Measurements from ENCODE around the gene PAPSS2. TPM values are rescaled to one million over a fixed set of nuclear protein-coding genes. Genes with fewer than 3 reads are reported as not detected.

Gene PAPSS2
- total RNA-seq, 1 donor from 2014 or later: 8.9 TPM

DNA sequence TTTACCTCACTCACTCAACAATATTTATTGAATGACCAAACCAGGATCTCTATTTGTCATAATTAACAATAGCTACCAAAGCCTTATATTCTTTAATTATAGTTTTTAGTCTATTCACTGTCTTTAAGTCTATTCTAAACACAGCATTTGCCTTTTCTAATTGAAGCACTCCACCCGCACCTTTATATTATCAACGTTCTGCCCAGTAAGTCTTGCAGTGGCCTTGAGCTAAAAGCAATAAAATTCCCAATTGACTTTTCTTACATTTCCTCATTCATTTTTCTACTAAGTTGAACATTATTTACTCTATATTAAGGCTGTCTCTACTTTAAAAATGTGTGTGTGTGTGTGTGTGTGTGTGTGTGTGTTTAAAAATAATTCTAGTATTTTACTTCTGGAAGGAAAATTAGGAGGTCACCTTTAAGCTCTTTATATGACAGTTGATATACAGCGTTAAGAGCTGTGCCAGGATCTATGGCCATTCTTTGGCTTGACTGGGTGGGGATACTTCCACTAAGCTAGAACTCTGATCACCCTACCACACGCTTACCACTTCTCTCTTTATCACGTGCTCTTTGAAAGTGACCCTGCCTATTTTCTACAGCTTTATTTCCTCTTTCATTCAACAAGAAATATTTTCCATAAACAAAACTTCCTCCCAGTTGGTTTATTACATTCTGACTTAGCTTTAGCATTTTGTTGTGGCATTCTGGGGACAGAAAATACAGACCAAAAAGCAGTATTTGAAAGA lies 8.8 kb downstream of the PAPSS2 start:
- H3K4me3 ChIP-seq (ENCODE audit: low read length in 3 of 3): no peak overlapping the region
- H3K27me3 ChIP-seq (ENCODE audit: control insufficient read depth in 3 of 3, insufficient read depth in 3 of 3, low read length in 3 of 3): peaks cover 0 to 2% (median 0%) of the 10 kb centered on the region in 3 donors
- H3K9me3 ChIP-seq (ENCODE audit: control insufficient read depth in 3 of 3, low read length in 3 of 3): no peaks in the 10 kb centered on the region
- no peaks in the 10 kb centered on the region for H3K36me3 ChIP-seq (ENCODE audit: control insufficient read depth in 3 of 3, insufficient read depth in 3 of 3, low read length in 3 of 3)
- H3K4me1 ChIP-seq (ENCODE audit: control insufficient read depth in 3 of 3, insufficient read depth in 3 of 3, low read length in 3 of 3): no peaks in the 10 kb centered on the region
- no peak overlapping the region for H3K9ac ChIP-seq (ENCODE audit: low read depth in 1 of 3, low read length in 3 of 3)
- no peak overlapping the region for H3K27ac ChIP-seq (ENCODE audit: low read depth, low read length)

DNA sequence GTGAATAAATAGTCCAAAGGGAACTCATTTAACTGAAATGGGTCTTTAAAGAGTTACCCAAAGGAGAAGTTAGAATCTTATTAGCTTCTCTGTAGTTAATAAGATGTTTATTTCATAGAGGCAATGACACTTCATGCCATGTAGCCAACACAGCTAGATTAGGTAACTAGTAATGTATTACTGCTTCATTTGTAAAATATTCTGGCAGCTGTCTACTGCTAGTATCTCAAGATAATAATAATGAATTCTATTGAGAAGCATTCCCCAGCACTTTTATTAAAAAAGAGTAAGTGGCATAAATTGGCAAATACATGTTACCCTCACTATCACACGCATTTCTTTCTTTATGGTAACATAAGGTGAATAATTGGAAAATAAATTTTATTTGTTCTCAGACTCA lies 10.1 kb downstream of the PAPSS2 start:
- Histone ChIP-seq H3K27me3 (ENCODE audit: control insufficient read depth in 3 of 3, insufficient read depth in 3 of 3, low read length in 3 of 3) (no peaks in the 10 kb centered on the region), H3K27ac (ENCODE audit: low read depth, low read length) (no peak overlapping the region), H3K4me3 (ENCODE audit: low read length in 3 of 3) (no peak overlapping the region), H3K9me3 (ENCODE audit: control insufficient read depth in 3 of 3, low read length in 3 of 3) (no peaks in the 10 kb centered on the region), H3K4me1 (ENCODE audit: control insufficient read depth in 3 of 3, insufficient read depth in 3 of 3, low read length in 3 of 3) (no peaks in the 10 kb centered on the region), H3K9ac (ENCODE audit: low read depth in 1 of 3, low read length in 3 of 3) (no peak overlapping the region), H3K36me3 (ENCODE audit: control insufficient read depth in 3 of 3, insufficient read depth in 3 of 3, low read length in 3 of 3) (no peaks in the 10 kb centered on the region)

DNA sequence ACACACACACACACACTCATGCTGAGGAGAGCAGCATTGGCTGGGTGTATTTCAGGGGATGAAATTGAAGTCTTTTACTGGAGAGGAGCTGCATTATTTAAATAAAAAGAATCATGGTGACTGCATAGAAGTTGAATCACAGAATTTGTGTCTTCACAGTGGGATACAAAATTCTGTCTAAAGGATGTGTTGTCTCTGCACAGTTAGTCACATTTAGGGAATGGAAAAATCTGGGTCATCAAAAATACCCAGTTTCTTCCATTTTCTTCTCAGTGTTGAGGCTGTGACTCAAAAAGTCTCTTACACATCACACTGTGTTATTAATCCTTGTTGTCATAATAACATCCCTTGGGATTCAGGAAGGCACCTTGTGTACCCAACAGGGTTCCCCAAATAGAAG lies 10.9 kb downstream of the PAPSS2 start:
- H3K27me3 ChIP-seq (ENCODE audit: control insufficient read depth in 3 of 3, insufficient read depth in 3 of 3, low read length in 3 of 3): no peaks in the 10 kb centered on the region
- H3K27ac ChIP-seq (ENCODE audit: low read depth, low read length): no peak overlapping the region
- H3K36me3 ChIP-seq (ENCODE audit: control insufficient read depth in 3 of 3, insufficient read depth in 3 of 3, low read length in 3 of 3): no peaks in the 10 kb centered on the region
- no peaks in the 10 kb centered on the region for H3K9me3 ChIP-seq (ENCODE audit: control insufficient read depth in 3 of 3, low read length in 3 of 3)
- H3K4me3 ChIP-seq (ENCODE audit: low read length in 3 of 3): no peak overlapping the region
- no peaks in the 10 kb centered on the region for H3K4me1 ChIP-seq (ENCODE audit: control insufficient read depth in 3 of 3, insufficient read depth in 3 of 3, low read length in 3 of 3)
- H3K9ac ChIP-seq (ENCODE audit: low read depth in 1 of 3, low read length in 3 of 3): no peak overlapping the region

DNA sequence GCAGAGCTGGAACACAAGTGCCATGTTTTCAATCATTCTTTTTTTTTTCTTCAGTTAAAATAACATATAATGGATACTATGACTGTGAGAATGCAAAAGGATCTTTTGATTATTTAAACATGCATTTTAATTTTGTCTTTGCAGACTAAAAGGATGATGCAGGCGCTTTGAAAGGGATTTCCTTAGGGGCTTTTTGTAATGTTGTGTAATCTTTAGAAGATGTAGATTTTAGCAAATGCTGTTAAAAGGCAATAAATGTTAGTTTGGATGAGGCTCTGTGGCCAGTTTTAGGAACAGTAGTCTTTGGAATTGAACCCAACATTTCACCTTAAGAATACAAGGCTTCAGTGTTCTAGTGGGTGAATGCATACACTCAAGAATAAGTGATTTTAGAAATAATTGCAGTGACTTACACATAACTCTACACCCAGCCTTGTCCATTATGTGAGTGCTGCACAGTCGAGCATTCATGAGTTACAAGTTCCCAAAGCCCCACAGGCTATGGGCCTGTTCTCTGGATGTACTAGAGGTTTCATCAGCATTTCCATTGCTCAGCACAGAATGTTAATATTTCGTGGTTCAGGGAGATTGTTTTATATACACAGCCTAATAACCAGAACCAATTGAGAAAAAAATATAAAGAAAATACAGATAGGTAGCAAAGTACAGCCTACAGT lies 11.6 kb downstream of the PAPSS2 start:
- H3K4me3 ChIP-seq (ENCODE audit: low read length in 3 of 3): no peak overlapping the region
- no peaks in the 10 kb centered on the region for H3K27me3 ChIP-seq (ENCODE audit: control insufficient read depth in 3 of 3, insufficient read depth in 3 of 3, low read length in 3 of 3)
- no peaks in the 10 kb centered on the region for H3K9me3 ChIP-seq (ENCODE audit: control insufficient read depth in 3 of 3, low read length in 3 of 3)
- H3K9ac ChIP-seq (ENCODE audit: low read depth in 1 of 3, low read length in 3 of 3): no peak overlapping the region
- H3K27ac ChIP-seq (ENCODE audit: low read depth, low read length): no peak overlapping the region
- no peaks in the 10 kb centered on the region for H3K36me3 ChIP-seq (ENCODE audit: control insufficient read depth in 3 of 3, insufficient read depth in 3 of 3, low read length in 3 of 3)
- H3K4me1 ChIP-seq (ENCODE audit: control insufficient read depth in 3 of 3, insufficient read depth in 3 of 3, low read length in 3 of 3): no peaks in the 10 kb centered on the region

DNA sequence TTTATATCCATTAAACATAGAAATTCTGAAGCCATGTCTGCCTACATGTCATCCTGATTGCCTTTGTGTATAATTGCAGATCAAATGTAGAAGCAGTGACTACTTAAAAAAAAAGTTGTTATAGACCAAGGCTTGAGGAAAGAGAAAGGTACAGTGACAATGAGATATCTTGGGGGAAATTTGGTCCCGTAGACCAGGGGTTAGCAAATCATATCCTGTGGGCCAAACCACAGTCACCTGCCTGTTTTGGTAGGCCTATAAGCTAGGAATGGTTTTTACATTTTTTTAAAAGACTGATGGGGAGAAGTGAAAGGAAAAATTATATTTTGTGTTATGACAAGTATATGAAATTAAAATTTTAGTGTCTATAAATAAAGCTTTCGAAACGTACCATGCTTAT lies 12.9 kb downstream of the PAPSS2 start:
- Histone ChIP-seq H3K27me3 (ENCODE audit: control insufficient read depth in 3 of 3, insufficient read depth in 3 of 3, low read length in 3 of 3) (no peaks in the 10 kb centered on the region), H3K36me3 (ENCODE audit: control insufficient read depth in 3 of 3, insufficient read depth in 3 of 3, low read length in 3 of 3) (no peaks in the 10 kb centered on the region), H3K4me3 (ENCODE audit: low read length in 3 of 3) (no peak overlapping the region), H3K9me3 (ENCODE audit: control insufficient read depth in 3 of 3, low read length in 3 of 3) (no peaks in the 10 kb centered on the region), H3K4me1 (ENCODE audit: control insufficient read depth in 3 of 3, insufficient read depth in 3 of 3, low read length in 3 of 3) (no peaks in the 10 kb centered on the region), H3K9ac (ENCODE audit: low read depth in 1 of 3, low read length in 3 of 3) (no peak overlapping the region), H3K27ac (ENCODE audit: low read depth, low read length) (no peak overlapping the region)

DNA sequence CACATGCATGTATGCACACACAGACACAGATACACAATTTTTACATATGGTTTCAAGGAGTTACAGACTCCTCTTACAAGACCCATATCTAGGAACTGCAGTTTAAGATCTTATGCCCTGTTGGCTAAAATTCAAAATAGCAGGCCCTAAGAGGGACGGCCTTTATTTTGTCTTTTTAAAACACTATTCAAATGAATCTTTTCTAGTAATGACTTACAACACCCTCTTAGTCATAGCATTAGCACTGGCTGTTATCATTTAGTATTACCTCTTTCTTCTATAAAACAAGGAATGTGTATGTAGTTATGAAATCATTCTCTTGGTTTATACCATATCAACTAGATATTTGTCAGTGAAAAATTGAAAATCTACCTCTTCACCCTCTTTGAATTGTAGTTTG lies 15.3 kb downstream of the PAPSS2 start:
- no peaks in the 10 kb centered on the region for H3K4me1 ChIP-seq (ENCODE audit: control insufficient read depth in 3 of 3, insufficient read depth in 3 of 3, low read length in 3 of 3)
- H3K9ac ChIP-seq (ENCODE audit: low read depth in 1 of 3, low read length in 3 of 3): no peak overlapping the region
- H3K27me3 ChIP-seq (ENCODE audit: control insufficient read depth in 3 of 3, insufficient read depth in 3 of 3, low read length in 3 of 3): no peaks in the 10 kb centered on the region
- no peak overlapping the region for H3K27ac ChIP-seq (ENCODE audit: low read depth, low read length)
- no peaks in the 10 kb centered on the region for H3K9me3 ChIP-seq (ENCODE audit: control insufficient read depth in 3 of 3, low read length in 3 of 3)
- H3K36me3 ChIP-seq (ENCODE audit: control insufficient read depth in 3 of 3, insufficient read depth in 3 of 3, low read length in 3 of 3): no peaks in the 10 kb centered on the region
- H3K4me3 ChIP-seq (ENCODE audit: low read length in 3 of 3): no peak overlapping the region

DNA sequence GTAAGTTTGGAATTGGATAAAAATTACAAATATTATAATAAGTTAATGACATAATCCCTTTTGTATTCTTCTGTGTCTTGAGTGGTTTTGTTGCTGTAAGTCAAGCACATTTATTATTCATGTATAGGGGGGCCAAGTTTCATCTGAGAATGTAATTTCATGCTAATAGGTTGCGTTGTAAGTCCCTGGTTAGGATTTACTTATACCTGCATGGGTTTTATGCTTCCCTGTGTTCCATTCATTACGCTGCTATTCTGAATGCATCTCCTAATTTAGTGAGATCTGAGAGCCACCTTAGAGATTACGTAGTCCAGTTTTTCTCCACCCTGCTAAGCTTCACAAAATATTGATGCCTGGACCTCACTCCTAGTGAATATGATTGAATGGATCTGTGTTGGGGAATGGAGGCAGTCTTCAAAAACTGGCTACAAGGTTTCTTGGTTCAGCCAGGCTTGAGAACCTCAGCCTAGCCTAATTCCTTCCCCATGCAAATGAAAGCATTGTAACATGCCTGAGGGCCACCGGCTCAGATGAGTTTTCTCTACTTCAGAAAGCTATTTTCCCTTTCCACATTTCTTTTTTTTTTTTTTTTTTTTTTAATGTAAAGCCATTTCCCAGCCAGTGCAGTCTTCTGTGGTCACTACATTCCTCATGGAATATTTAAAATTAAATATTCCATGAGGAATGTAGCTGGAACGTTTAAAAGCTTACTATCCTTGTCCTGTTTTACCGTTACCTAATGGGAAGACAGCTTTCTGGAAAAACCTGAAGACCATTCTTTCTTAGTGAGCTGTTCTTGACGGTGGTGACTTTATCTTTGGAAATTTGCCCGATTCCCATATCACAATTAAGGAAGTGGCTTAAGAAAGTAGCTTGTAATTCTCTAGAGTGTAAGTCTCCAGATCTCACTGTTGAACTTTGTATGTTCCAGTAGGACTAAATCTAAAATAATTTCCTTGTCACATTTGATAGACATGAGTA lies 16.0 kb downstream of the PAPSS2 start:
- no peak overlapping the region for H3K27ac ChIP-seq (ENCODE audit: low read depth, low read length)

DNA sequence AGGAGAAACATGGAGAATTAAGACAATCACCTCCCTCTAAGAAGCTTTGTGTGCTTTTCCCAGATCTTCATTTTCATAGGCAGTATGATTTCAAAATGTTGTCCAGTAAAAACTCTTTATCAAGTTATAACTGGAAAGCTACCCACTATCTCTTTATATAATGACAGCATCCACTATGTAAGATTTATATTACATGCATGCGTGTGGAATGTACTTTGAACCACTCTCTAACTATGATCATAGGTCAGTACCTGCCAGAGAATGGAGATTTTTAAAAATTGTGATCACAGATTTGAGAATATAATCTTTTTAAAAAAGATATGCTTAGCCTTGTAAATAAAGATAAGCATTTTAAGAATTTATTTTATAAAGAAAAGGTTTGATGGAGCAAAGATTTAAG lies 17.9 kb downstream of the PAPSS2 start:
- H3K27ac ChIP-seq (ENCODE audit: low read depth, low read length): no peak overlapping the region
- H3K9ac ChIP-seq (ENCODE audit: low read depth in 1 of 3, low read length in 3 of 3): no peak overlapping the region
- no peaks in the 10 kb centered on the region for H3K9me3 ChIP-seq (ENCODE audit: control insufficient read depth in 3 of 3, low read length in 3 of 3)
- no peaks in the 10 kb centered on the region for H3K36me3 ChIP-seq (ENCODE audit: control insufficient read depth in 3 of 3, insufficient read depth in 3 of 3, low read length in 3 of 3)
- no peaks in the 10 kb centered on the region for H3K27me3 ChIP-seq (ENCODE audit: control insufficient read depth in 3 of 3, insufficient read depth in 3 of 3, low read length in 3 of 3)
- no peaks in the 10 kb centered on the region for H3K4me1 ChIP-seq (ENCODE audit: control insufficient read depth in 3 of 3, insufficient read depth in 3 of 3, low read length in 3 of 3)
- H3K4me3 ChIP-seq (ENCODE audit: low read length in 3 of 3): no peak overlapping the region

More for the DNA sequence above, 16.0 kb downstream of the PAPSS2 start:
- no peaks in the 10 kb centered on the region for H3K27me3 ChIP-seq (ENCODE audit: control insufficient read depth in 3 of 3, insufficient read depth in 3 of 3, low read length in 3 of 3)
- no peaks in the 10 kb centered on the region for H3K9me3 ChIP-seq (ENCODE audit: control insufficient read depth in 3 of 3, low read length in 3 of 3)
- H3K4me3 ChIP-seq (ENCODE audit: low read length in 3 of 3): no peak overlapping the region
- no peaks in the 10 kb centered on the region for H3K4me1 ChIP-seq (ENCODE audit: control insufficient read depth in 3 of 3, insufficient read depth in 3 of 3, low read length in 3 of 3)
- no peaks in the 10 kb centered on the region for H3K36me3 ChIP-seq (ENCODE audit: control insufficient read depth in 3 of 3, insufficient read depth in 3 of 3, low read length in 3 of 3)
- H3K9ac ChIP-seq (ENCODE audit: low read depth in 1 of 3, low read length in 3 of 3): no peak overlapping the region

DNA sequence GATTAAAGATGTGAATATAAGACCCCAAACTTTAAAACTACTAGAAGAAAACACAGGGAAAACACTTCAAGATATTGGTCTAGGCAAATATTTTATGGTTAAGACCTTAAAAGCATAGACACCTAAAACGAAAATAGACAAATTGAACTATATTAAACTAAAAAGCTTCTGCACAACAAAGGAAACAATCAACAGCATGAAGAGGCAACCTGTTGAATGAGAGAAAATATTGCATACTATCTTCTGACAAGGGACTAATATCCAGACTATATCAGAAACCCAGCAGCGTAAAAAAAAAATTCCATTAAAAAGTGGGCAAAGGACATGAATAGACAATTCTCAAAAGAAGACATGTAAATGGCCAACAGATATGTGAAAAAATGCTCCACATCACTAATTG lies 18.6 kb downstream of the PAPSS2 start:
- Histone ChIP-seq H3K27ac (ENCODE audit: low read depth, low read length) (no peak overlapping the region), H3K4me1 (ENCODE audit: control insufficient read depth in 3 of 3, insufficient read depth in 3 of 3, low read length in 3 of 3) (no peaks in the 10 kb centered on the region), H3K9ac (ENCODE audit: low read depth in 1 of 3, low read length in 3 of 3) (no peak overlapping the region), H3K36me3 (ENCODE audit: control insufficient read depth in 3 of 3, insufficient read depth in 3 of 3, low read length in 3 of 3) (no peaks in the 10 kb centered on the region), H3K4me3 (ENCODE audit: low read length in 3 of 3) (no peak overlapping the region), H3K9me3 (ENCODE audit: control insufficient read depth in 3 of 3, low read length in 3 of 3) (no peaks in the 10 kb centered on the region), H3K27me3 (ENCODE audit: control insufficient read depth in 3 of 3, insufficient read depth in 3 of 3, low read length in 3 of 3) (no peaks in the 10 kb centered on the region)

DNA sequence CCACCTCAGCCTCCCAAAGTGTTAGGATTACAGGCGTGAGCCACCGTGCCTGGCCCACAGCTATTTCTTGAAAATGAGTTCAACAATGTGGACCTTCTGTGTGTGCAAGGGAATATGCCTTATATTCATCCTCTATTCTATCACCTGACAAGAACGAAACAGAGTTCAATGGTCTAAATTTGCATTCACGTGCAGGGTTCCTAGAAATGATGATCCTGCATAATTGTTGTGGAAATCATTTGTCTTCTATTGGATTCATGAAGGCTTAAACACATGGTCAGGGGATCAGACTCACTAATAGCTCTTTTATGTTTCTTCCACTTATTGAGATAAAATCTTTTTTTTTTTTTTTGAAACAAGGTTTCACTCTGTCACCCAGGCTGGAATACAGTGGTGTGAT lies 23.7 kb downstream of the PAPSS2 start:
- Histone ChIP-seq H3K4me3 (ENCODE audit: low read length in 3 of 3) (no peak overlapping the region), H3K9ac (ENCODE audit: low read depth in 1 of 3, low read length in 3 of 3) (no peak overlapping the region), H3K4me1 (ENCODE audit: control insufficient read depth in 3 of 3, insufficient read depth in 3 of 3, low read length in 3 of 3) (no peaks in the 10 kb centered on the region), H3K27ac (ENCODE audit: low read depth, low read length) (no peak overlapping the region), H3K9me3 (ENCODE audit: control insufficient read depth in 3 of 3, low read length in 3 of 3) (no peaks in the 10 kb centered on the region), H3K36me3 (ENCODE audit: control insufficient read depth in 3 of 3, insufficient read depth in 3 of 3, low read length in 3 of 3) (no peaks in the 10 kb centered on the region), H3K27me3 (ENCODE audit: control insufficient read depth in 3 of 3, insufficient read depth in 3 of 3, low read length in 3 of 3) (no peaks in the 10 kb centered on the region)

Measured in skeletal muscle tissue (tissue), 4 donors.